ENCODE data around the gene LIG1.

Gene LIG1

GRCh38 chr19:48069435-48069834 lies 100.7 kb downstream of the LIG1 start:
- no peak for DNase-seq

All from effector CD4-positive, alpha-beta T cell (primary cell).